ENCODE measurements around the gene ADD1. TPM values are rescaled to one million over a fixed set of nuclear protein-coding genes. Genes with fewer than 3 reads are reported as not detected.
"Not testable (repeated sequence)": the region's sequence is repeated elsewhere in the genome, so short reads cannot be mapped to it uniquely, and the experiment has no call there.

ADD1 gene
- total RNA-seq, 5 donors from 2014 or later (not counting 1 experiment from before 2014, with no cell fraction given) = 241 to 274 (median 256) TPM

DNA sequence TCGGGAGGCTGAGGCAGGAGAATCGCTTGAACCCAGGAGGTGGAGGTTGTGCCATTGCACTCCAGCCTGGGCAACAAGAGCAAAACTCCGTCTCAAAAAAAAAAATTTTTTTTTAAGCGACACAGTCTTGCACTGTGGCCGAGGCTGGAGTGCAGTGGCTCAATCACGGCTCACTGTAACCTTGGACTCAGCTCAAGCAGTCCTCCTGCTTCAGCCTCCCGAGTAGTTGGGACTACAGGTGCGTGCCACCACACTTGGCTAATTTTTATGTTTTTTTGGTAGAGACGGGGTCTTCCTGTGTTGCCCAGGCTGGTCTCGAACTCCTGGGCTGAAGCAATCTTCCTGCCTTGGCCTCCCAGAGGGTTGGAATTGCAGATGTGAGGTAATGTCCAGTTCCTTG is 94.8 kb downstream of the ADD1 start:
- H3K27ac Mint-ChIP-seq; H3K4me3 ChIP-seq (ENCODE audit: control insufficient read depth in 1 of 2, extremely low read depth in 1 of 2, low read length in 1 of 2); H3K4me3 Mint-ChIP-seq; H3K27ac ChIP-seq (ENCODE audit: low read length); H3K27me3 Mint-ChIP-seq; CTCF ChIA-PET; H3K27me3 ChIP-seq (replicated peaks in 1 of 2; ENCODE audit: control insufficient read depth in 2 of 2, extremely low read depth in 1 of 2, insufficient read depth in 2 of 2, low read length in 1 of 2); DNase-seq; H3K9me3 ChIP-seq; H3K9me3 Mint-ChIP-seq; ATAC-seq (replicated peaks in 1 of 4): not testable (repeated sequence)
- H3K4me1 ChIP-seq (ENCODE audit: control insufficient read depth in 1 of 2, extremely low read depth in 1 of 2, insufficient read depth in 2 of 2, low read length in 2 of 2) = peaks cover 7 to 81% of the 10 kb centered on the region in 2 experiments
- Mint-ChIP-seq H3K36me3 (peaks cover 33% of the 10 kb centered on the region), H3K4me1 (peaks cover 31 to 43% (median 32%) of the 10 kb centered on the region in 3 donors)
- WGBS (ENCODE audit: insufficient coverage) = 88% methylated on average over 9 of the region's 10 CpGs
- POLR2A ChIA-PET = interaction anchor here in 1 of 2 donors (0.7 kb wide), 1 partner anchor 77 kb away, joined by 3 read pairs; no protein-coding TSS in a partner anchor
- H3K36me3 ChIP-seq (ENCODE audit: control insufficient read depth in 2 of 2, extremely low read depth in 1 of 2, insufficient read depth in 1 of 2, low read length in 1 of 2) = peaks cover 20 to 61% of the 10 kb centered on the region in 2 donors

GRCh38 chr4:2938906-2939305 is 95.3 kb downstream of the ADD1 start:
- no peak for DNase-seq
- ChIA-PET POLR2A (no interaction called here), CTCF (no interaction called here)

GRCh38 chr4:2939383-2940243 is 96.0 kb downstream of the ADD1 start:
- Mint-ChIP-seq H3K27ac (peak overlapping the region in 1 of 2 donors; percentile 75), H3K4me3 (no peak overlapping the region), H3K27me3 (no peaks in the 10 kb centered on the region), H3K36me3 (peaks cover 40% of the 10 kb centered on the region), H3K4me1 (peaks cover 30 to 44% (median 31%) of the 10 kb centered on the region in 3 donors), H3K9me3 (no peaks in the 10 kb centered on the region)
- Histone ChIP-seq H3K27me3 (replicated peaks in 1 of 2; ENCODE audit: control insufficient read depth in 2 of 2, extremely low read depth in 1 of 2, insufficient read depth in 2 of 2, low read length in 1 of 2) (no peaks in the 10 kb centered on the region), H3K9me3 (no peaks in the 10 kb centered on the region), H3K27ac (ENCODE audit: low read length) (no peak overlapping the region), H3K4me3 (ENCODE audit: control insufficient read depth in 1 of 2, extremely low read depth in 1 of 2, low read length in 1 of 2) (no peak overlapping the region), H3K36me3 (ENCODE audit: control insufficient read depth in 2 of 2, extremely low read depth in 1 of 2, insufficient read depth in 1 of 2, low read length in 1 of 2) (peaks cover 26 to 71% of the 10 kb centered on the region in 2 donors), H3K4me1 (ENCODE audit: control insufficient read depth in 1 of 2, extremely low read depth in 1 of 2, insufficient read depth in 2 of 2, low read length in 2 of 2) (peaks cover 5 to 75% of the 10 kb centered on the region in 2 experiments)
- POLR2A ChIA-PET = interaction anchor here in 1 of 2 donors (0.6 kb wide), 1 partner anchor 375 kb away, joined by 9 read pairs; no protein-coding TSS in a partner anchor
- CTCF ChIA-PET = no interaction called here
- DNase-seq (peak in 2 of 35 experiments; percentile 12 to 24), ATAC-seq (replicated peaks in 1 of 4) (no peak)
- 61% methylated on average over 23 of the region's 30 CpGs for WGBS (ENCODE audit: insufficient coverage)

More at GRCh38 chr4:2938906-2939305, 95.3 kb downstream of the ADD1 start:
- WGBS (ENCODE audit: insufficient coverage) = 89% methylated on average over 12 of the region's 14 CpGs
- Mint-ChIP-seq H3K4me1 (peaks cover 30 to 44% (median 31%) of the 10 kb centered on the region in 3 donors), H3K9me3 (no peaks in the 10 kb centered on the region), H3K27ac (peak overlapping the region in 1 of 2 donors; percentile 75), H3K36me3 (peaks cover 36% of the 10 kb centered on the region), H3K4me3 (no peak overlapping the region), H3K27me3 (no peaks in the 10 kb centered on the region)
- Histone ChIP-seq H3K4me1 (ENCODE audit: control insufficient read depth in 1 of 2, extremely low read depth in 1 of 2, insufficient read depth in 2 of 2, low read length in 2 of 2) (peaks cover 5 to 77% of the 10 kb centered on the region in 2 experiments), H3K27ac (ENCODE audit: low read length) (no peak overlapping the region), H3K27me3 (replicated peaks in 1 of 2; ENCODE audit: control insufficient read depth in 2 of 2, extremely low read depth in 1 of 2, insufficient read depth in 2 of 2, low read length in 1 of 2) (no peaks in the 10 kb centered on the region), H3K36me3 (ENCODE audit: control insufficient read depth in 2 of 2, extremely low read depth in 1 of 2, insufficient read depth in 1 of 2, low read length in 1 of 2) (peaks cover 24 to 65% of the 10 kb centered on the region in 2 donors), H3K9me3 (no peaks in the 10 kb centered on the region), H3K4me3 (ENCODE audit: control insufficient read depth in 1 of 2, extremely low read depth in 1 of 2, low read length in 1 of 2) (no peak overlapping the region)
- ATAC-seq (replicated peaks in 1 of 4) = no peak

DNA sequence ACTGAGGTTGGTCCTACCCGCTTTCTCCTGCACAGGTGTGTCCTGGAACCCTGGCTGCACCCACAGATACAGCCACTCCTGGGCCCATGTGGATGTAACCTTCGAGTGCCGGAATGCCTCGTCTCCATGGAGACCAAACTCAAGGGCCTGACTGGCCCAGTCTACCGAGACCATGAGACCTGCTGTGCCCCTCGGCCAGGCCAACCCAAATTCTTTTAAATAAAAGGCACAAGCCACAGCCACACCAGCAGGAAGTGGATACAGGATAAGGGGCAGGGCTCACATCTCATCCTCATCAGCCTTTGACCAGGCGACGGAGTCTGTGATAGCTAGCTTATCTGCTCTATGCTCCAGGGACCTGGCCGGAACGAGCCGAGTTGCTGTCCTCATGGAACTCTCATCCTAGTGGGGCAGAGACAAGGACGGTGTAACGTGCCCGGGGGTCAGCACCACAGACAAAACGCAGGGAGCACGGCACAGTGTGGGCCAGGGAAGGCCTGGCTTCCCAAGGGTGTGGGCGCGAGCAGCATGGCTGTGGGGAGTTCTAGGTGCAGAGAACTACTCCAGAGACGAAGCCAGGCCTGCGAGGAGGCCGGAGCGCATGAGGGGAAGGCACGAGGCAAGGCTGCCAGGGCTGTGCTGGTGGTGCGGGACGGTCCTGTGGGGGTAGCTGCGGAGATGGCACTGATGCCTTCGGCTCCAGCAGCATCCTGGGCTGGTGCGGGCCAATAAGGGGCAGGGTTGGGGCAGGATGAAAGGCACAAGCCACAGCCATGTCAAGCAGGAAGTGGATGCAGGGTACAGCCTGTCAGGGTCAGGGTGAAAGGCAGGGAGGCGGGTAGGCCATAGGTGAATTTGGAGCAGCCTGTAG is 96.9 kb downstream of the ADD1 start:
- no peaks in the 10 kb centered on the region for H3K27me3 ChIP-seq (replicated peaks in 1 of 2; ENCODE audit: control insufficient read depth in 2 of 2, extremely low read depth in 1 of 2, insufficient read depth in 2 of 2, low read length in 1 of 2)
- Mint-ChIP-seq H3K4me3 (no peak overlapping the region), H3K27me3 (no peaks in the 10 kb centered on the region), H3K27ac (no peak overlapping the region), H3K9me3 (no peaks in the 10 kb centered on the region), H3K36me3 (peaks cover 47% of the 10 kb centered on the region), H3K4me1 (peaks cover 28 to 42% (median 28%) of the 10 kb centered on the region in 3 donors)
- DNase-seq (peak in 1 of 35 experiments; percentile 6), ATAC-seq (replicated peaks in 1 of 4) (no peak)
- H3K4me3 ChIP-seq (ENCODE audit: control insufficient read depth in 1 of 2, extremely low read depth in 1 of 2, low read length in 1 of 2) = no peak overlapping the region
- peaks cover 5 to 70% of the 10 kb centered on the region in 2 experiments for H3K4me1 ChIP-seq (ENCODE audit: control insufficient read depth in 1 of 2, extremely low read depth in 1 of 2, insufficient read depth in 2 of 2, low read length in 2 of 2)
- CTCF ChIA-PET = interaction anchor here in 1 of 2 donors (0.5 kb wide), 1 partner anchor 66 kb away, joined by 3 read pairs; no protein-coding TSS in a partner anchor
- H3K36me3 ChIP-seq (ENCODE audit: control insufficient read depth in 2 of 2, extremely low read depth in 1 of 2, insufficient read depth in 1 of 2, low read length in 1 of 2) = peaks cover 26 to 80% of the 10 kb centered on the region in 2 donors
- H3K27ac ChIP-seq (ENCODE audit: low read length) = peak overlapping the region; percentile 62
- POLR2A ChIA-PET = interaction anchor here in 1 of 2 donors (0.6 kb wide), 1 partner anchor 376 kb away, joined by 9 read pairs; no protein-coding TSS in a partner anchor
- WGBS (ENCODE audit: insufficient coverage) = 95% methylated on average over 28 of the region's 29 CpGs
- H3K9me3 ChIP-seq = no peaks in the 10 kb centered on the region

GRCh38 chr4:2941138-2942036 is 97.7 kb downstream of the ADD1 start:
- ATAC-seq (replicated peaks in 1 of 4) = no peak
- ChIA-PET POLR2A (no interaction called here), CTCF (interaction anchor here in 1 of 2 donors (0.5 kb wide), 1 partner anchor 67 kb away, joined by 3 read pairs; no protein-coding TSS in a partner anchor)
- H3K27me3 ChIP-seq (replicated peaks in 1 of 2; ENCODE audit: control insufficient read depth in 2 of 2, extremely low read depth in 1 of 2, insufficient read depth in 2 of 2, low read length in 1 of 2) = no peaks in the 10 kb centered on the region
- peaks cover 26 to 86% of the 10 kb centered on the region in 2 donors for H3K36me3 ChIP-seq (ENCODE audit: control insufficient read depth in 2 of 2, extremely low read depth in 1 of 2, insufficient read depth in 1 of 2, low read length in 1 of 2)
- peak overlapping the region; percentile 62 for H3K27ac ChIP-seq (ENCODE audit: low read length)
- no peak overlapping the region for H3K4me3 ChIP-seq (ENCODE audit: control insufficient read depth in 1 of 2, extremely low read depth in 1 of 2, low read length in 1 of 2)
- whole genome bisulfite sequencing (ENCODE audit: insufficient coverage) = 97% methylated on average over 19 of the region's 24 CpGs
- H3K4me1 ChIP-seq (ENCODE audit: control insufficient read depth in 1 of 2, extremely low read depth in 1 of 2, insufficient read depth in 2 of 2, low read length in 2 of 2) = peaks cover 0 to 61% of the 10 kb centered on the region in 2 experiments
- no peaks in the 10 kb centered on the region for H3K9me3 ChIP-seq
- H3K27ac Mint-ChIP-seq = no peak overlapping the region
- no peak overlapping the region for H3K4me3 Mint-ChIP-seq
- H3K4me1 Mint-ChIP-seq = peaks cover 19 to 33% (median 19%) of the 10 kb centered on the region in 3 donors
- H3K27me3 Mint-ChIP-seq = no peaks in the 10 kb centered on the region
- H3K9me3 Mint-ChIP-seq = no peaks in the 10 kb centered on the region
- peaks cover 51% of the 10 kb centered on the region for H3K36me3 Mint-ChIP-seq
- peak in 1 of 35 experiments; percentile 12 for DNase-seq
